DMS 273 (cell line): ENCODE measurements around the gene TMEM245.
A peak's percentile ranks its signal among the peaks of the same experiment; 100 is the strongest.

Experiments used
- DNase-seq: peaks from one replicate; lab custom pipeline; 2025; ENCODE audit not compliant: unreplicated experiment; lab: John Stamatoyannopoulos, UW

The TMEM245 gene

DNA sequence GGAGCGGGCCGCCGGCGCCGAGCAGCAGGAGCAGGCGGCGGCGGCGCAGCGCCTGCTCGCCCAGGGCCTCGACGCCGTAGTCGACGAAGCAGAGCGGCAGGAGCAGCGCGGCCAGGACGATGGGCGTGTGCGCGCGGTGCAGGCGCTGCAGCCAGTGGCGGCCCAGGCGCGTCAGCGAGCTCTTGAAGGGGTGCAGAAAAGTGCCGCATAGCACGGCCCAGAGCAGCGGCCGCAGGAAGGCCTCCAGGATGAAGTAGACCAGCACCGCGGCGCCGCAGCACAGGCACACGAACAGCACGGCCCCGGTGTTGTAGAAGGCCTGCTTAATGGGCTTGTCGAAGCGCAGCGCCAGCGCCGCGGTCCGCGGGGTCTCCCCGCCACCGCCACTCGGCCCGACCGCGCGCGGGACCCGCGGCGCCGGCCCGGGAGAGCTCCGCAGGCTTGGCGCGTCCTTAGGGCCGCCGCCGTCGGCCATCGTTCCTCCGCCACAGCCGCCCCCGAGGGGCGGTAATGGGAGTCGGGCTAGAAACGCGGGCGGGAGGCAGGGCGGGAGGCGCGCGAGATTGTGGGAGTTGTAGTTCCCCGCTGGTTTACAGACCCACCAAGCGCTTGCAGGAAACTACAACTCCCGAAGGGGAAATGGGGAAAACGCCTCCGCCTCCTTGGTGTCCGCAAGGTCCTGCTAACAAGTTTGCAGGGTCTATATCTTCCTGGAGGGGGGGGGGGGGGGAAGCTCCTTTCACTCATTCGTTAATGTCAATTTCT lies at the start of gene TMEM245:
Gene TMEM245 (minus strand): TSS at position 509 of the 765 bp plus-strand sequence. CDS start 34 bp downstream, at position 475.
- DNase-seq: peak; percentile 99

DNA sequence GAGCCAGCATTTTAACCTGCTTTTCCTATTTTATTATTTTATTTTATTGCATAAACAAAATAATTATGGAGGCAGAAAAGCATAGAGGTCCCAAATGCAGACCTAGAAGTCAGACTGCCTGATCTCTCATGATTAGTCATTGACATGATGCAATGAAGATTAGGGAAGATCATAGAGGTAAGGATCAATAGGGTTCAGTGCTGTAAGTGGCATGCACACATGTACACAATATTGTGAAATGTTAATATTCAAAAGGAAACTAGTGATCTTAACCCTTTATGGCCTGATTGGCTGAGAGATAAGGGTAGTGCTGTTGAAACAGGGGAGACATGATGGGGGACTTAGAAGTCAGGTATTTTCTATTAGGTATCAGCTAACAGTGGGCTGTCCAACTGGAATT lies 48.4 kb upstream of the TMEM245 start:
- no peak for DNase-seq

DNA sequence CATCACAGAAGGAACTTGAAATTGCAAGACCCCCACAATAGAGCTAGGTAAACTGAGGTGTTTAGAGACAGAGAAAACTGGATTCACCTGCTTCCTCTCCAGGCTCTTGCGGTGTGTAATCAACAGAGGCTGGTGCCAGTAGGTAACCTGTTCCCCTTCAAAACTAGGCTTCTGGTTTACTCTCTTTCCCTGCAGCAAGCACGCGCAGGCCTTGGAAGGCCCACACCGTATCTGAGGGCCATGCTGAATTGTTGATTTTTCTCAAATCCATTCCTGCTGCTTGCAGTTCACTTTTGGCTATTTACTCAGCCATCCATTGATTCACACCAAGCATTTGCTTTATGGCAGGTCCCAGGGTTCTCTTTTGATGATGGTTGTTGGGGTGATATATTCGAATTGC lies 48.0 kb upstream of the TMEM245 start:
- DNase-seq: peak; percentile 8

DNA sequence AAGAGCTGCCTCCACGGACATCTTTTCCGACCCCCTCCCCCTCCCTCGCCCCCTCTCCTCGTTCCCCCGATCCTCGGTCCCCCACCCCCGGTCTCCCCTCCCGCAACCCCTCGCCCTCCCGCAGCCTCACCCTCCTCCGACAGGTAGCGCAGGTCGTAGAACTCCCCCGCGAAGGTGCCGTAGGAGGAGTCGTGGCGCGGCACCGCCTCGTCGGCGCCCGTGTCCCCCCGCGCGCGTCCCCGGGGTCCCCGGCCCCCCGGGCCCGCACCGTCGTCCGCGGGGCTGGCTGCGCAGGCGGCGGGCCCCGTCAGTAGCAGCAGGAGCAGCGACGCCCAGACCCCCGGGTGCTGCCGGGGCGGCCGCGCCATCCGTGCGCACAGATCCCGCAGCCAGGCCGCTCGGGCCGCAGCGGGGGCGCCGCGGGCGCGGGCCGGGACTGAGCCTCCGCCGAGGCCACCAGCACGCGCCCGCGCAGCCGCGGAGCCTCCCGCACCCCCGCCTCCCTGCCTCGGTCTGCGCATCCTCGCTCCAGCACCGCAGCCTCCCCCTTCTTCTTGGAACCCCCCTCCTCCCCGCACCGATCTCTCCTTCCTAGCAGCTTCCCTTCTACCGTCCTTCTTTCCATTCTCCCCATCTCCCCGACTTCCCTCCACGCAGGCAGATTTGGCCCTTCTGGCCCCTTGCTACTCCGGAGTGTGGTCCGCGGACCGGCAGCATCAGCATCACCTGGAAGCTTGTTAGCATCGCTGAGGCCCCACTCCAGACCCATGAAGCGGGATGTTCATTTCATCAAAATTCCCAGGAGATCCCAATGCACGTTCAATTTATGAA lies 47.2 kb upstream of the TMEM245 start, which contains the start of gene FRRS1L:
Gene FRRS1L (minus strand): TSS at position 479 of the 831 bp plus-strand sequence. CDS start 111 bp downstream, at position 368.
- peak; percentile 71 for DNase-seq

DNA sequence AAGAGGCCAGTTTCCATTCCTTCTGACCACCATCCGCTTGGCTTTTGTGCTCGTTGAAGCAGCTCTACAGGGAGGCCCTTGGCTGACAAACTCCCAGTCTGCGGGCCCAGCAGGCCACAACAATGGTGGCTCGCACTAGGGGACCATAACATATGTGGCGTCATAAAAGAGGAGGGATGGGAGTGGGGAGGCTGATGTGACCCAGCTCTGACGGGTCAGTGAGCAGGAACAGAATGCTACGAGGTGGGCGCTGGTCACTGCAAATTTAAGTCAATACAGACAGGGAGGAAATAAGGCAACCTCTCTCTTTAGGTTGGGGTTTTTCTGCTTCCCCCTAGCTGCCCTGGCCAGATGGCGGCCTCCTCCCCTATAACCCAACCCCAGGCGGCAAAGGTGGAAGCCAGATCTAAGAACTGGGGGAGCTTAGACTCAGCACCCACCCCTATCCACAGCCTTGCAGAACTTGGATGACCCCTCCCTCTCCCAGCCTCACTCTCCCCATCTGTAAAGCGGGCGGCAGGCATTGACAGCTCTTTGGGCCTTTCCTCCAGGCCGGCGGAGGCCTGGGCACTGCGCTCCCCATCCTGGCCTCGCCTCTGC lies 46.5 kb upstream of the TMEM245 start:
- DNase-seq: no peak

DNA sequence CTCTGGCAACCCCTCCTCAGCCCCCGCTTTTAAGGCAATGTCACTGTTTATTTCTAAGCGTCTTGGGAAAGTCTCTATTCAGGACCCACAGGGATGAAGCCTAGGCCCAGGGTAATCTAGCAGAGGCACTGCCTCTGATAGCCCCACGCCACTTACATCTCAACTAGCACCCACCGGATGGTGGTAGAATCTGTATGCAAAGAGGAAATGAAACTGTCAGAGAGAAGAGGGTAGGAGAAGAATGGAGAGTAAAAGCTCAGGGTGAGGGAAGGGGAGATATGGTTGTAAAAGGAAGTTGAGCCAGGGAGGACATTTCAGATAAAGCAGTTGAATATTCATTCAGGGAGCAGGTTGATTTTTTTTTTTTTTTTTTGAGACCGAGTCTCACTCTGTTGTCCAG lies 44.3 kb upstream of the TMEM245 start:
- no peak for DNase-seq

DNA sequence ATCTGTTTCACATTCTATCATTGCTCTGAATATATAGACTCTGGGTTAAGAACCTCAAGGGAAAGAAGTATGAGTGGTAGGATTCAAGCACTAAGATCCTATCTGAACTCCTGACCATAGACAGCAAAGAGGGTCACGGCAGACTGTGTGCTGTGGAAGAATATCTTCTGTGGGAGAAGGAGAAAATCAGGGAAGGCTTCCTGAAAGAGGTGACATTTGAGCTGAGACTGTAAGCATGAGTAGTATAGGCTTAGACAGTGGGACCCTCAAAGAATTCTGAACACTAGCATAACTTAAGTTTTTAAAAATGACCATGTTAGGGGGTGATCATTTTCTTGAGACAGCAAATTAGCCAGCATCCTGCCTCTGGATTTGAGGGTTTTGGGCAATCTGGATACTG lies 43.4 kb upstream of the TMEM245 start:
- DNase-seq: no peak

DNA sequence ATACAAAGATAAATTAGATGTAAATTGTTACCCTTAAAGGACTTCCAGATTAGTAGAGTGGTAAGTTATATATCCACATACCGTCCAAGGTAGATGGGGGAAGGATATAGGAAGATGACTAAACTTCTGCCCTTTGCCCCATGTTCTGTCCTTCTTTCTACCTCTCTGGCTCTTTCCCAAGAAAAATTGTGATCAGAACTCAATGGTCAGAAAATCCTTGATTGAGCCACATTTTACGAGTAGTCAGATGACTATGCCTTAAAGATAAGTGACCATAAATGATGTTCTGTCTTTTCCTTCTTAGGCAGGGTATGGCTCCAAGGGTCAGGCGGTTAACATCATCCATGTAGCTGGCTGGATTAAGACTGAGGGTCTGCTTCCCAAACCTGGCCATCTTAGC lies 42.9 kb upstream of the TMEM245 start:
- no peak for DNase-seq

DNA sequence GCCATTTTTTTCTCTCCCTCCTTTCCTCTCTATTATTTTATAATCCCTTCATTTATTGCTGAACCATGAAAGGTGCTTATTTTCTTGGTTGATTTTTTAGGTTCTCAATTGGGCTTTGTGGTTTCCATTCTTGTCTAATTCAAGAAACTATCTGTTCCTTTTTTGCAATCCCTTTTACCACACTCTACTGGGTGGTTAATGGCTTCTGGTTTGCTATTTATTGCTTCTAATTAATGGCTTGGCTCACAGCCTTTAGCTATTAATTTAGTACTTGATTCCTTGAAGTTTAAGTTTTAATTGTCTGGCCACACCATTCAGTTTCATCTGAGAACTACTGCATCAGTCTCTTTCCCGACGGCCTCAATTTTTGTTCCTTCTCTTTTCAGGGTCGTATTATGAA lies 41.7 kb upstream of the TMEM245 start:
- DNase-seq: no peak

DNA sequence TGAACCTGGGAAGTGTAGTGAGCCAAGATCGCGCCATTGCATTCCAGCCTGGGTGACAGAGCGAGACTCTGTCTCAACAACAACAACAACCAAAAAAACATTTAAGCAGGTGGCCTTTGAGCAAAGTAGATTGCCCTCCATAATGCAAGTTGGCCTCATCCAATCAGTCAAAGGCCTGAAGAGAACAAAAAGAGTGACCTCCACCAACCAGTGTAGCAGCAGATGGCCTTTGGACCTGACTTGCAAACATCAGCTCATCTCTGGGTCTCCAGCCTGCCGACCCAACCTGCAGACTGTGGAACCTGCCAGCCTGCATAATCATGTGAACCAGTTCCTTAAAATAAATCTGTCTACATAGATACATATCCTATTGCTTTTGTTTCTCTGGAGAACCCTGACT lies 39.8 kb upstream of the TMEM245 start:
- no peak for DNase-seq

DNA sequence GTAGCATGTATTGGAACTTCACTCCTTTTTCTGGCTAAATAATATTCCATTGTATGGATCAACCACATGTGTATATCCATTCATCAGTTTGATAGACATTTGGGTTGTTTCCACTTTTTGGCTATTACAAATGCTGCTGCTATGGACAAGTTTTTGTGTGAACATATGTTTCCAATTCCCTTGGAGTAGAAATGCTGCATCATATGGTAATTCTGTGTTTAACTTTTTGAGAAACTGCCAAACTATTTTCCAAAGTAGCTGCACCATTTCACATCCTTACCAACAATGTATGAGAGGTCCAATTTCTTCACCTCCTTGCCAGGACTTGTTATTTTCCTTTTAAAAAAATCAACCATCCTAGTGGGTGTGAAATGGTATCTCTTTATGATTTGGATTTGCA lies 38.9 kb upstream of the TMEM245 start:
- peak; percentile 15 for DNase-seq

DNA sequence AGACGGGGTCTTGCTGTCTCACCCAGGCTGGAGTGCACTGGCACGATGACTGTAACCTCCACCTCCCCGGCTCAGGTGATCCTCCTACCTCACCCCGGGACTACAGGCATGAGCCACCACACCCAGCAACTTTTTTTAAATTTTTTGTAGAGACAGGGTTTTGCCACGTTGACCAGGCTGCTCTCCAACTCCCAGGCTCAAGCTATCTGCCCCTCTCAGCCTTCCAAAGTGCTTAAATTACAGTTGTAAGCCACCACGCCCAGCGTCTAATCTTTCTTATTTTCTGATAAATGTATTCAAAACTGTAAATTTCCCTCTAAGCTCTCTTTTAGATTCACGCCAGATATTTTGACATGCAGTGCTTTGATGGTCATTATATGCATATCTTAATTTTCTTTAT lies 37.0 kb upstream of the TMEM245 start:
- no peak for DNase-seq

DNA sequence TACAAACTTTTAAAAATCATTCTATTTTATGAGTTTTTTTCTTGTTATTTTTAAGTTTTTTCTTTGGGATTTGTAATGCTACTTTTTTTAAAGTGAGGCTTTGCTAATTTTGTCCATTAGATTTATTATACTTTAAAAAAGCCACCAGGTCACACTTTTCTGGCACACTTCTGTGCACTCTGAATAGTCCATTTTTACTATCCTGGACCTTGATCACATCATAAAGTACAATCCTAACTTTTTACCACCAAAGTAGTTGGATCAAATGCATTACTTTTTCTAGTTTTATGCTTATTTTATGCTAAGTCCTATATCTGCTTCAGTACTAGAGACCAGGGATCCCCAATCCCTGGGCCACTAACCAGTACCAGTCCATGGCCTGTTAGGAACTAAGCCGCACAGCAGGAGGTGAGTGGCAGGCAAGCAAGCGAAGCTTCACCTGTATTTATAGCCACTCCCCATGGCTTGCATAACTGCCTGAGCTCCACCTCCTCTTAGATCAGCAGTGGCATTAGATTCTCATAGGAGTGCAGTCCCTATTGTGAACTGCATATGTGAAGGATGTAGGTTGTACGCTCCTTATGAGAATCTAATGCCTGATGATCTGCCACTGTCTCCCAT lies 31.3 kb upstream of the TMEM245 start:
- DNase-seq: no peak

DNA sequence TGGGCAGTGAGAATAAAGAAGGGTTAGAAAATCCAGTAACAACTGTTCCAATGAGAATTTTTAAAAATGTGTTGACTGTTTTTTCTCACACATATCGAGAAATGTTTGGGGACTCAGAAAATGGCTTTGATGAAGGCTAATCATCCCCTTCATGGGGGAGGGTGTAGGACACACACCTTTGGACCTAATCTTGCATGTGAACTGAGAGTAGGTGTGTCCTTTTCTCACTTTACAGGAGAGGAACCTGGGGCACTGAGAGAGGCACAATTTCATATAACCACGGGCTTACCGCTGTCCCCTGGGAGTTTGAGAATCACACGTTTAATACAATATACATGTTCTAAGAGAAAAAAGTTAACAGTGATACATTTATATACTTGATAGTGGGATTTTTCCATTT lies 30.0 kb upstream of the TMEM245 start:
- DNase-seq: no peak

DNA sequence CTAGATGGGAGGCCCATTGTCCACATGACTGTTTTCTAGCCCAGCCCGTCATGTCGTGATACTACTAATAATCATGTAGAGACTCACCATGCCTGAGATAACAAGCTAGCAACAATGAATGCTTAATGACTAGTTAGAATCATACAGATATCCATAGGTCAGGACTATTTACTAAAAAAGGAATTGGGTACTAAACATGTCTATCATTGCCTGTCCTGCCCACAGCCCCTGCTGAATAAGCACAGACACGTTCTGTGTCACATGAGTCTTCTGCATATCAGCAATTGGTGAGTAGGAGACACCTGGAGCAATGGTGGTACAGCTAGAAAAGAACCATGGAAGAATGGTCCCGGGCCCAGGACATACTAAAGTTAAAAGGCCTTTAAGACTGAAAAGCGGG lies 29.3 kb upstream of the TMEM245 start:
- DNase-seq: no peak

DNA sequence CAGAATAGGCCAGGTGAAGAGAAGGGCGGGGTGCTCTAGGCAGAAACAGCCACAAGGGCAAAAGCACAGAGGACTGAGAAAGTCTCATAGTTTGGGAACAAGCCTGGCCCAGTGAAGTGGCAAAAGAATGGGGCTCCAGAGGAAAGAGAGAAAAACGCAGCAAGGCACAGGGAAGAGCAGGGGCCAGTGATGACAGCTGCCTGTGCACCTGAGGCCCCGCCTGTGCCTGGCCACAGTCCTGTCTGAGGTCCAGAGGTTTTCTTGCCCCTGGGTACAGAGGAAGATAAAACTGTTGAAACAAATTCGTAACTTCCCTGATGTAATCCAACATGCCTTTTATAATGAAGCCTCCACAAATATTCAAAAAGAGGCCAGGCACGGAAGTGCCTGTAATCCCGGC lies 25.3 kb upstream of the TMEM245 start:
- no peak for DNase-seq

DNA sequence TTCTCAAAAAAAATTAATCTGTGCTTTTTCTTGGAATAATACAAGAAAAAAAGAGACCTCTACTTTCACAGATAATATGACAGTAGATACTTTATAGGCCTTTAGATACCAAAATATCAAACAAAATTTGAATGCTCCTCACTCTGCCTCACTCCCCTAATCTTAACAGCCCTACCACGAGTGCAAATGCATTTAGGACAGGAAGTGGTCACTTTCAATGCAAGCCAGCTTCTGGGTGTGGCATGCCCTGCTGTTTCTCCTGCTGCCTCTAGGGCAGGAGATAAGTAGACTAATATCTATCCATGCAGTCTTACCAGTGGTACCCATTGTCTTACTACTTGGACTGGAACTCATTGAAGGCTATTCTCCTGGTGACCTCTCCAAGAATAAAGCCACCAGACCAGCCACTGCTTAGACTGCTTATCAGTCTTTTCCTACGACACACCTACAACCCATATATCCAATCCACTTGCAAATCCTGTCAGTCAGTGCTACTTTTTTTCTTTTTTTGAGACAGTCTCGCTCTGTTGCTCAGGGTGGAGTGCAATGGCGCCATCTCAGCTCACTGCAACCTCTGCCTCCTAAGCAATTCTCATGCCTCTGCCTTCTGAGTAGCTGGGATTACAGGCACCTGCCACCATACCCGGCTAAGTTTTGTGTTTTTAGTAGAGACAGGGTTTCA lies 24.3 kb upstream of the TMEM245 start:
- peak; percentile 61 for DNase-seq

DNA sequence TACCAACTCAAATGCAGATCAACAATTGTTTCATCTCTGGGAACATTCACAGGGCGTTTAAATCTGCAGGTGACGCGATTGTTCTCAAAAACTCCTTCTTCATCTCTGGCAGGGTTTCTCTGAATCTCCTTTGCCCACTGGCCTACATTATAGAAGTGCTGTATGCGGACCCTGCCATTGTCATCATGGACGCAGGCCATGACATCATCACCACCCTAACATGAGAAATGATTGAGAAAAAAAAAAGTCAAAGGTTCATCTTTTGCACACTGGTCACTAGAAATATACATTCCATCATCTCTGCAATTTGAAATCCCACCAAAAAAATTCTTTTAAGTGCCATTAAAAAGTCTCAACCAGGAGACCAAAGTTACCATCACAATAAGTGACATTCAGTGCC lies 21.6 kb upstream of the TMEM245 start:
- DNase-seq: no peak

DNA sequence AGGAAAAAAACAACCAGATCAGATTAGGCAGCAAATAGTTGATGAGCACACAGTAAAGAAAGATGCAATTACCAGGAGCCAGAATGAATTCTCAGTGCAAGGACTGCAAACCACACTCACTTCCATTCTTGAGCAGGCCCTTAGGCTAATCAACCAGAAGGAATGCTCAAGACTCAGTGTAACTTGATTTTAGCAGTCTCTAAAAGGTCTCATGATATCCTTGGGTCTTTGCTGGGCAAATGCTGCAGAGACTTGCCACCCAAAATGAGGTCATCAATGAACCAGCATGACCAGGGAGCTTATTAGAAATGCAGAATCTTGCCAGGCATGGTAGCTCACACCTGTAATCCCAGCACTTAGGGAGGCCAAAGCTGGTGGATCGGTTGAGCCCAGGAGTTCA lies 20.1 kb upstream of the TMEM245 start:
- no peak for DNase-seq

DNA sequence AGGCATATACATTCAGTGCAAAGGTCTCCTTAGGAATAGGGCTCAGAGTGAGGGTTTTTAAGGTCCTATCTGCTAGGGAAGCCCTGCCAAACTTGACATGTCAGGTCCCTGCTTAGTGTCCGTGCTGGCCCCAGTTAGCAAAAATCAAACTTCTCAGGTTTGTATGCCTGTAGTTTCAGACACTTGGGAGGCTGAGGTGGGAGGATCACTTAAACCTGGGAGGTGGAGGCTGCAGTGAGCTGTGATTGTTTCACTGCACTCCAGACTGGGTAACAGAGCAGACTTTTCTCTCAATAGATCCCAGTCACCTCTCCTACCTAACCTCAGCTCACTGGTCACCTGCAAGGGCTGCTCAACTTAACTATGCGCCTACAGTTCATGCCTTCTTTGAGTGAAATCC lies 18.7 kb upstream of the TMEM245 start:
- no peak for DNase-seq

DNA sequence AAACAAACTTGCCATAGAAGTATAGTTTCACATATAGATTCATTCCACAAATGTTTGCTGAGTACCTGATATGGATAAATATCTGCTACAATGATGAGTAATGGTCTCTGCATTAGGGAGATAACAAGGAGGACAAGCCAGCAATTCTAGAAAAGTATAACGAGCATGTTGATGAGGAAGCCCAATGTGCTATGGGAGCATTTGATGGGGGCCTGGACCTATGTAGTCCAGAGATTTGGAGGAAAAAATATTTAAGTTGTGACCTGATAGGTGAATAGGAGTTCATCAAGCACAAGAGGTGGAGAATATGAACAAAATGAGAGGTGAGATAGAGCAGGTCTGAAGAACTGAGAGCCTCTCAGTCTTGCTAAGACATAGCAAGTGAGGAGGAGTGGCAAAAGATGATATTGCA lies 14.4 kb upstream of the TMEM245 start:
- no peak for DNase-seq
